SH-SY5Y (cell line): Measurements from ENCODE around the gene IPMK.

ENCODE experiments used
- GATA2 ChIP-seq: IDR thresholded peaks from 2 replicates; pipeline ENCODE4 v1.6.1; 2011; ENCODE audit warnings: mild to moderate bottlenecking, low read depth, low read length
- GATA3 ChIP-seq: IDR thresholded peaks from 2 replicates; pipeline ENCODE4 v1.6.1; 2011; ENCODE audit warnings: low read depth, mild to moderate bottlenecking, low read length, moderate library complexity

DNA sequence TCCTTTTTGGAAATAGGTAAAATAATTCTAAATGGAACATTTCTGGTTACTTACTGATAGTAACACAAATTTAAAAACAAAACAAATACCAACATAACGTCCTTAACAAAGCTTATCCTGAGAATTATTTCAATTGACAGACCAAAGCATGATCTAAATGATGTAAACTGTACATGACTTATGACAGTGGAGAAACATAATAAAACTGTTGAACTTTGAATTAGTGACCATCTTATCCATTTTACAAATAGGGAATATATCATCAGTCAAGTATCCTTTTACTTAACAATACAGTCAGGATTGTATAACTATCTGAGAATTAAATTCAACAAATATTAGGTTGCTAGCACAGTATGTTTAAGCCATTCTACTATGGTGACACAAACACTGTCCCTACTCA, 2.4 kb downstream of the IPMK start:
- no peak for TF ChIP-seq GATA3
- no peak for TF ChIP-seq GATA2
